ENCODE data around the gene TSPAN1. TPM values are rescaled to one million over a fixed set of nuclear protein-coding genes. Genes with fewer than 3 reads are reported as not detected.

TSPAN1 gene
- total RNA-seq, 4 donors from 2014 or later, result 4.1 to 229 (median 192) TPM

GRCh38 chr1:46136711-46137110, 38.2 kb upstream of the TSPAN1 start:
- DNase-seq, result no peak
- TF ChIP-seq POLR2A (IDR thresholded peaks at IDR 0.05), result no peak
- TF ChIP-seq CTCF (IDR thresholded peaks at IDR 0.05), result no peak
- H3K4me1 ChIP-seq, result peaks cover 0 to 10% (median under 1%) of the 10 kb centered on the region in 4 donors

GRCh38 chr1:46137916-46138315, 37.0 kb upstream of the TSPAN1 start:
- H3K4me3 ChIP-seq, result peak overlapping the region in 1 of 4 donors; percentile 4
- H3K36me3 ChIP-seq, result no peaks in the 10 kb centered on the region
- DNase-seq, result no peak
- peaks cover 0 to 10% (median 0%) of the 10 kb centered on the region in 4 donors for H3K4me1 ChIP-seq
- H3K9me3 ChIP-seq, result no peaks in the 10 kb centered on the region
- TF ChIP-seq CTCF (IDR thresholded peaks at IDR 0.05), result no peak
- no peak for TF ChIP-seq POLR2A (IDR thresholded peaks at IDR 0.05)
- H3K27me3 ChIP-seq, result no peaks in the 10 kb centered on the region
- H3K27ac ChIP-seq, result peak overlapping the region in 1 of 4 donors; percentile 32

More at GRCh38 chr1:46136711-46137110, 38.2 kb upstream of the TSPAN1 start:
- H3K27ac ChIP-seq, result no peak overlapping the region
- no peaks in the 10 kb centered on the region for H3K36me3 ChIP-seq
- H3K9me3 ChIP-seq, result no peaks in the 10 kb centered on the region
- H3K27me3 ChIP-seq, result no peaks in the 10 kb centered on the region
- no peak overlapping the region for H3K4me3 ChIP-seq

DNA sequence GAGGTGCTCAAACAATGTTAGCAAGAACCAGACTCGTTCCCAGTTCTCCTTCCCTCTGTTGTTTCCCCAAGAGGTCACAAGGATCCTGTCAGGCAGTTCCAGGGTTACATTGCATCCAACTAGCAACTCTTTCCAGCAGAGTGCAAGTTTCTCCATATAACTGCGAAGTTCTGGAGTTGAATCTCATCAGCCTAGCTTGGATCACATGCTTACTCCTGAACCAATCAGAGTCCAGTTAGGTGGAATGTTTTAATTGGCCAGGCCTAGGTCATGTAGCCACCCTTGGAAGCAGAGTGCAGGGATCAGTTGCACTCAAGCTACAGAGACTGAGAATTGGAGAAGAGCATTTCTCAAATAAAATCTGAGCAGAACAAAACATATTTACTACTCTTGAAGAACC, 26.6 kb upstream of the TSPAN1 start:
- no peaks in the 10 kb centered on the region for H3K36me3 ChIP-seq
- H3K9me3 ChIP-seq, result no peaks in the 10 kb centered on the region
- no peaks in the 10 kb centered on the region for H3K27me3 ChIP-seq
- H3K4me1 ChIP-seq, result no peaks in the 10 kb centered on the region
- H3K4me3 ChIP-seq, result no peak overlapping the region
- DNase-seq, result no peak
- TF ChIP-seq CTCF (IDR thresholded peaks at IDR 0.05), result no peak
- TF ChIP-seq POLR2A (IDR thresholded peaks at IDR 0.05), result no peak
- H3K27ac ChIP-seq, result no peak overlapping the region

DNA sequence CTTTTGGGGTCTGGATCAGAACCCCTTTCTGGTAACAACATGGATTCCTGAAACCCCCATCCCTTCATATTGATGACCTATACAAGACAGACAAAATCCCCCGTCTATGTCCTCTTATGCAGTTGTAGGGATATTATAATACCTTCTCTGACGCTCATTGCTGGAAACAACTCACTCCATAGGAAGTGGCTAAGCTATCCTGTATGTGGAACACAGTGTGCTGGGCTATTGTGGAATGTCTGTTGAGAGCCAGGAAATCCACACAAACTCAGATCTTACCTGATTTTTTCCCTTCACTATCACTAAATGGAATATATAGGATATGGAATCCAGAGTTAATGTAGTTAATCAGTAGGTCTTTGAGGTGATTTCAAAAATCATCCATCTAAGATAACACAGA, 24.8 kb upstream of the TSPAN1 start:
- Histone ChIP-seq H3K4me3 (no peak overlapping the region), H3K27ac (peak overlapping the region in 1 of 4 donors; percentile 5), H3K9me3 (no peaks in the 10 kb centered on the region), H3K27me3 (no peaks in the 10 kb centered on the region), H3K4me1 (no peaks in the 10 kb centered on the region), H3K36me3 (no peaks in the 10 kb centered on the region)
- no peak for DNase-seq
- TF ChIP-seq POLR2A (IDR thresholded peaks at IDR 0.05), result no peak
- no peak for TF ChIP-seq CTCF (IDR thresholded peaks at IDR 0.05)

DNA sequence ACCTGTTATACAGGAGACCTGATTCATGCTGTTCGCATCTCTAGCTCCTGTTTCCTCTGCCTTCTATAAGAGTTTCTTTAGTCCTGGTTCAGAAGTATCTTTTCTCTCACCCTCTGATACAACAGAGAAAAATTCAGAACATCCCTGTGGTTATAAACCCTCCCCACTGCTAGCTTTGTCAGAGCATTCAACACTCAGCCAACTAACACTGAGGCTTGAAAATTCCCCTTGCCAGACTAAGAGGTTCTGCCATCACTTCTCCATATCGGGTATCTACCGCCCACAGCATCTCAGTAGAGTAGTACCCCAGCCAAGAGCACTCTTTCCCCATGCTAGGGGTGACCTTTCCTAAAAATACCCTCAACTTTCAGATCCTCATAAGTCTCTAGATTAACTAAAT, 22.9 kb upstream of the TSPAN1 start:
- Histone ChIP-seq H3K4me3 (no peak overlapping the region), H3K36me3 (no peaks in the 10 kb centered on the region), H3K4me1 (no peaks in the 10 kb centered on the region), H3K27me3 (no peaks in the 10 kb centered on the region), H3K27ac (no peak overlapping the region), H3K9me3 (no peaks in the 10 kb centered on the region)
- TF ChIP-seq POLR2A (IDR thresholded peaks at IDR 0.05), result no peak
- no peak for TF ChIP-seq CTCF (IDR thresholded peaks at IDR 0.05)
- no peak for DNase-seq

DNA sequence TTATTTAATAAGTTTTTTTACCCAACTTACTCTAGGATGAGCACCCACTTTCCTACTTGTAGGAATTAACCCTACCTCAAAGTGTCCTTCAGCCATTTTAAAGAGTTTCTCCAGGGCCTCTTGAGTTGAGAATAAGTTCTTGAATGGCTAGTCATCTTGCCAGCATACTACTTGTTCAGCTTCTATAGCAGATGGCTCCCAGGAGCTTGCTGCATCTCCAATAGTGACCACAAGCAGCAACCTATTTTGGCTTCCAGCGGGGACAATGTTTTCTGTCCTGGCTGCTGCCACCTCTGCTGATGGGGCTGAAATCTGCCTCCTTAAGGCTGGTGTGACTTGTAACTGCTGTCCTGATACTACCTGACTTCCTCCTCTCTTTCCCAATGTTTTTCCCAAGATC, 21.7 kb upstream of the TSPAN1 start:
- Histone ChIP-seq H3K4me1 (no peaks in the 10 kb centered on the region), H3K27ac (no peak overlapping the region), H3K4me3 (no peak overlapping the region), H3K36me3 (no peaks in the 10 kb centered on the region), H3K27me3 (no peaks in the 10 kb centered on the region), H3K9me3 (no peaks in the 10 kb centered on the region)
- DNase-seq, result no peak
- TF ChIP-seq CTCF (IDR thresholded peaks at IDR 0.05) (no peak), POLR2A (IDR thresholded peaks at IDR 0.05) (no peak)
